ENCODE measurements around the gene EDEM3.
A peak's percentile ranks its signal among the peaks of the same experiment; 100 is the strongest.
"Not testable (repeated sequence)": the region's sequence is repeated elsewhere in the genome, so short reads cannot be mapped to it uniquely, and the experiment has no call there.

EDEM3 gene

DNA sequence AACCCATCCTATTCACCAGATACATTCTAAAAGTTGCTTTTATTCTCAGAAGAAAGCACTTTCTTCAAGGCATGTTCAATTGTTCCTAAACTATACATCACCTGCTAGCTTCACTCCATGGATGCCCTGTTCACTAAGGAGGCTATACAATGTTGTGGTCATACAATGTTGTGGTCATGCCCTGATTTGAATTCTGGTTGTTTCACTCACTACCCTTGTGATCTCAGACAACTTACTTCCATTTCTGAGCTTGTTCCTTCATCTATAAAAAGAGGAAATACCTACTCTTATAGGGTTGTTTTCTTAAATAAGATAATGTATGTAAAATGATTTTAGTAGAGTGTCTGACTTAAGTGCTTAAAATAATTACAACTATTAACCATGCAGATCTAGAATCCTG, 19.7 kb downstream of the EDEM3 start:
- no peak for DNase-seq (ENCODE audit: low spot score)

DNA sequence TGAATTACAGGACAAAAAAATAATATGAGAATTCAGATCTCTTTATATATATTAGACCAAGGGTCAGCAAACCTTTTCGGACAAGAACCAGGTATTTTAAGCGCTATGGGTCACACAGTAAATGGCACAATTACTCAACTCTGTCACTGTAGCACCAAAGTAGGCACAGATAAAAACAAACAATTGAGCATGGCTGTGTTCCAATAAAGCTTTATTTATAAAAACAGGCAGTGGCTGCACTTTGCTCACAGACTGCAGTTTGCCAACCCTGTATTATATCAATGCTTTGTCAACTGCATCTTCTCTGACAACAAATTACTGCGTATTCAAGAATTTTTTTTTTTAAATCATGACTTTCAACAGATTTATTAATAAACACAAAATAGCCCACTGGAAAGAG, 29.8 kb downstream of the EDEM3 start:
- DNase-seq (ENCODE audit: low spot score) = no peak

- DNase-seq (ENCODE audit: low spot score) = peak; percentile 7
Observed at GRCh38 chr1:184716158-184716557, 38.5 kb downstream of the EDEM3 start.

DNA sequence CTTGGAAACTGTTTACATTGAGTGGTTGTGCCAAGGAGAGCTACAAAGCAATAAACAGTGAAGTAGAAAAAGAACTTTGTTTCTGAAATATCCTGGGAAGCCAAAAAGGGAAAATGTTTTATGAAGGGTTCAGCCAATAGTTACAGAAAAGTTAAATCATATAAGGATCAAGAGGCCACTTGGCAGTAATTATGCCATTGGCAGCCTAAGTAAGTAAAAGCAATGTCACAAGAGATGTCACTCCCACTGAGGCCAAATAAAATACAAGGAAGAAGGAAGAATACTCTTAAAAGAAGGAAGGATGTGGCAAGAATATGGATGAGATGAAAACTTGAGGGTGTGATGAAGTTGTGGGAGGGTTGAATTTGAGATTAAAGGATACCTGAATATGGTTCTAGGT, 45.2 kb downstream of the EDEM3 start:
- DNase-seq (ENCODE audit: low spot score) = no peak

GRCh38 chr1:184708084-184708676, 46.5 kb downstream of the EDEM3 start:
- no peak for DNase-seq (ENCODE audit: low spot score)

- DNase-seq (ENCODE audit: low spot score) = no peak
Observed at GRCh38 chr1:184705271-184705670, 49.4 kb downstream of the EDEM3 start.

DNA sequence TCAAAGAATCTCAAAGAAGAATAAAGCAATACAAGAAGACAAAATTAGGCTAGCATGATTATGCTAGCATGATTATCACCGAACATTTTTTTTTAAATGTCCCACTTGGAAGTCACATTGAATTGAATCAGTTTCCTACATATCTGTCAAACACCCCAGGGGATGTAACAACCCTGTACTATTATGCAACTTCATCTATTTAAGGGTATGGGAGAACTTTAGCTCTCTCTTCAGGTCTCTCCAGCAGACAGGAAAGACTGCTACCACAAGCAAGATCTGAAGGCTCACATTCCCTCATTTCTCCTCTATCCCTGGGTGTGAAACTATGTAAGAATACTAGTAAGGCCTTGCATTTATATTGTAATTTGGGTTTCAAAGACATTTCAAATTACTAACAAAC, 52.8 kb downstream of the EDEM3 start:
- no peak for DNase-seq (ENCODE audit: low spot score)

- DNase-seq (ENCODE audit: low spot score) = no peak
Observed at GRCh38 chr1:184698969-184699368, 55.7 kb downstream of the EDEM3 start.

GRCh38 chr1:184698016-184698415, 56.6 kb downstream of the EDEM3 start:
- no peak for DNase-seq (ENCODE audit: low spot score)

DNA sequence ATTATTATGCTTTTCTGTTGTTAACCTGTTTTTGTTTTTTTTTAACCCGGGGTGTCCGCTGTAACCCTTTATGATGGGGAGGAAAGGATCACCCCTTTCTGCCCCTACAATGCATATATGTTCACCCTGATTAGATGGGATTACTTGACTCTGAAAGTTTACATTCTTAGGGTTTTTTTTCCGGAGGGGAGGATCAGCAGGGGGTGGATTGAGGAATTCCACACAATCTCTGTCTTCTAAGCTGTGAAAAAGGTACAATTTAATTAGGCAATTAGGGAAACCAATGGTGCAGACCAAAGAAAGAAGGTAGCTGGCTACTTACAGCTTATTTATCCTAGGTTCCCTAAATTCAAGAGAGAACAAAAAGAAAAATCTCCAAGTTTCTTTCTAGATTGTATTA, 58.3 kb downstream of the EDEM3 start:
- no peak for DNase-seq (ENCODE audit: low spot score)

DNA sequence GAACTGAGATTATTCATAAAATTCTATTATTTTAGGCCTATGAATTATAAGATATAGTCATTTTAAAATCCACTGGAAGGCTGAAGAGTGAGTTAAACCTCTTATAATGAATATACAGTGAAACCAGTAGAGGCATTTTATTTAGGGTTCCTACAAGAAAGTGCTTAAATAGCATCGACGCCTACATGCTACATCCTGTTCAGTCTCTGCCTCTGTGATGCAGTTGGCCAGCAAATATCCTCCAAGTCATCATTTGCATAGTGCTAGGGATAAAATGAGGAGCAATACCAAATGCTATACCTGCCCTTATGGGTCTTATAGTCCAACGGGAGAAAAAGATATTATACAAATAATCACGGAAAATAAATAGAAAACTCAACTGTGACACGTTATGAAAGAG, 59.6 kb downstream of the EDEM3 start:
- no peak for DNase-seq (ENCODE audit: low spot score)

- DNase-seq (ENCODE audit: low spot score) = no peak
Observed at GRCh38 chr1:184693011-184693410, 61.6 kb downstream of the EDEM3 start.

DNA sequence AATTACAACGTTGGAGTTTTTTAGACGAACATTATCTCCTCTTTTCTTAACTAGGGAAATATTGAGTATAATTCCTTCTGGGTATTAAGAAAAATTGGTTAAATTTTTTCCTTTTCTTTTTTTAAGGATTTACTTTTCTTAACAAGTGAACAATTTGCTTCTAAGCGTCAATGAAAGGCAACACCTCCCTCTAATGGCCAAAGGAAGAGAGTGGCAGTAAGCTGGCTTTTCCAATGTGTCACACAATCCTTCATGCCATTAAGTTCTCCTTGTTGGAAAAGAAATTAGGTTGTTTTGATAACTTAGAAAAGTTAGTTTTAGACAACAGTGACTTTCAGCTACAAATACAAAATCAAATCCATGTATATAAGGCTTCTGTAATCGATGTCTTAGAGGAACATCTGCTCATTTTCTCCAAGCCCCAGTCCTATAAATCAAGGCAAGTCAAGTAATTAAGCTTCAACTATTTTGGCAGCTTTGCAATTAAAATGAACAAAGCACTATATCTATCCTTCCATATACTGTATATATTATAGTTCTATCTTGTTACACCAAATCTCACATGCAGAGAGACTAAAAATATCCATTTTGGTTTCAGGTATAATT, 62.8 kb downstream of the EDEM3 start:
- DNase-seq (ENCODE audit: low spot score) = peak; percentile 56

DNA sequence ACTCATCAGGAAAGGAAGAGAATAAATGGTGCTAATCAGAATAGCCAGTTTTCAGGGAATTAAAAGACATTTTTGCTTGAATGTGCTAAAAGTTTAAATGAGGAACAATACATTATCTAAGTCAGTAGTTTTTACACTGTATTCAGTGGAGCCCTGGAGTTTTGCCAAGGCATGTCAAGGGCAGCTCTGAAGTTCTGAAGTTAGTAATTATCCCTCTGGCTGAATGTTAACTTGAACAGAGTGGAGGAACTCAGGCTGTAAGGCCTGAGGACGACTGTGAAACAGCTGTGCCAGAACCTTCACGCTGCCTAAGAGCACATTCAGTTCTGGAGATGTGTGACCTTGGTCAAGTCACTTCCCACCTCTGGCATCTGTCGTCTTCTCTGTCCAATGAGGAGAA, 68.1 kb downstream of the EDEM3 start:
- DNase-seq (ENCODE audit: low spot score) = no peak

- DNase-seq (ENCODE audit: low spot score) = no peak
Observed at GRCh38 chr1:184685116-184685515, 69.5 kb downstream of the EDEM3 start.

DNA sequence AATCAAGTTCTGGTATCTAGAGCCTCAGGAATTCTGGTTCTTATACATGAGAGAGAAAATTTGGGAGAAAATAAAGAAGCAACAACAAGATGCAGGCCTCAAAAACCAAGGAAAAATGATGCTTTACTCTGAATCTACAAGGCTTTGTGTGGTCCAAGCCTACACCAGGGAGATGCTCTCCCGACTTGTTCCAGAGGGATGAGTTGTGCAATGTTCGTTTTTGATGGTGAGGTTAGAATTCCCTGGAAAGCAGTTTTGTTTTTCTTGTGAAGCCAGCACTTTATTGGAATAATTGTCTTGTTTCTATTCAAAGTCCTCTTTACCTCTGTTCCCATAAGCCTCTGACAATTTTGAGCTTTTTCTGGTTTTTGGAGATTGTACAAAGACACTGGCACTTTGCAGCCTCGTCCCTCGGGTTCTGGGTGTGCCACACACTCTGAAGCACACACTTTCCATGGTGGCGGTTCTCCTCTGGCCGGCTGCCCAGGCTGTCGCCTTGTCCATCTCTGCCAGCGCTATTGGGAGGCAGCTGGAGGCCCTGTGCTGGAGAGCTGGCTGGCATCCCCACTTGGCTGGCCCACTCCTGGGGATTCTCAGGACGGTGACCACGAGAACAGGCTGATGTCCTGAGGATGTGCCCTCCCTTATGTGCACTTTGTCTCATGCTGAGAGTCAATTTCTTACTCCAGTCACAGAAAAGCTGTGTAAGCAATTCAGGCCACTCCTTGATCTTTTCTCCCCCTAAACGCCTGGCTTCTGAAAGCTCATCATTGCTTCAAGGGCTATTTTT, 70.2 kb downstream of the EDEM3 start:
- DNase-seq (ENCODE audit: low spot score) = peak; percentile 23

- DNase-seq (ENCODE audit: low spot score) = no peak
Observed at GRCh38 chr1:184682956-184683355, 71.7 kb downstream of the EDEM3 start.

DNA sequence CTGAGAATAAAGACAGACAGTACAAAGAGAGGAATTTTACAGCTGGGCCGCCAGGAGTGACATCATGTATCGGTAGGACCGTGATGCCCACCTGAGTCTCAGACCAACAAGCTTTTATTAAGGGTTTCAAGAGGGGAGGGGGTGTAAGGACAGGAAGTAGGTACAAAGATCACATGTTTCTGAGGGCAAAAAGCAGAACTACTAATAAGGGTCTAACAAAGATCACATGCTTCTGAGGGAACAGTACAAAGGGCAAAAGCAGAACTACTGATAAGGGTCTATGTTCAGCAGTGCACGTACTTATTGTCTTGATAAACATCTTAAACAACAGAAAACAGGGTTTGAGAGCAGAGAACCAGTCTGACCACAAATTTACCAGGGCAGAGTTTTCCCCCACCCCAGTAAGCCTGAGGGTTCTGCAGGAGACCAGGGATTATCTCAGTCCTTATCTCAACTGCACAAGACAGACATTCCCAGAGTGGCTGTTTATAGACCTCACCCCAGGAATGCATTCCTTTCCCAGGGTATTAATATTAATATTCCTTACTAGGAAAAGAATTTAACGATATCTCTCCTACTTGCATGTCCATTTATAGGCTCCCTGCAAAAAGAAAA, 73.9 kb downstream of the EDEM3 start:
- not testable (repeated sequence) for DNase-seq (ENCODE audit: low spot score)

DNA sequence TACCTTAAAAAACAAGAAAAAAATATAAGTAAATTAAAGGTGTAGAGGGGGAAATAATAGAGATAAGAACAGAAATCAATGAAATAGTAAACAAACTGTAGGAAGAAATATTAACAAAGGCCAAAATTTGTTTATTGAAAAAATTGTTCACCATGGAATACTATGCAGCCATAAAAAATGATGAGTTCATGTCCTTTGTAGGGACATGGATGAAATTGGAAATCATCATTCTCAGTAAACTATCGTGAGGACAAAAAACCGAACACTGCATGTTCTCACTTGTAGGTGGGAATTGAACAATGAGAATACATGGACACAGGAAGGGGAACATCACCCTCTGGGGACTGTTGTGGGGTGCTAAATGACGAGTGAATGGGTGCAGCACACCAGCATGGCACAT, 75.2 kb downstream of the EDEM3 start:
- DNase-seq (ENCODE audit: low spot score) = not testable (repeated sequence)

DNA sequence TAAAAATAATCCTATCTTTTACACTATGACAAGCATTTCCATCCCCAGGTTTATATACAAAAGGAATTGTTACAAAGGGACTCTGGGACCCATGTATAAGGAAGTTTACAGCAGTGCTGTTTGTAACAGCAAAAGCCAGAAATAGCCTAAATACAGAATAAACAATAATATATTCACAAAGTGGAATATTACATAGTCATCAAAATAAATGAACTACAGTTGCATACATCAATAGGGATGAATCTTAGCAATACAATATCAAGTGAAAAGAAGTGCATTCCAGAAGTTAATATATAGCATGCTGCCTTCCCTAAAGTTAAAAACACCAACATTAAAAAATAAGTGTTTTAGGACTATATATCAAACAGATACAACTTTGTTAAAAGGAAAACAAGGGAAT, 77.3 kb downstream of the EDEM3 start:
- no peak for DNase-seq (ENCODE audit: low spot score)

DNA sequence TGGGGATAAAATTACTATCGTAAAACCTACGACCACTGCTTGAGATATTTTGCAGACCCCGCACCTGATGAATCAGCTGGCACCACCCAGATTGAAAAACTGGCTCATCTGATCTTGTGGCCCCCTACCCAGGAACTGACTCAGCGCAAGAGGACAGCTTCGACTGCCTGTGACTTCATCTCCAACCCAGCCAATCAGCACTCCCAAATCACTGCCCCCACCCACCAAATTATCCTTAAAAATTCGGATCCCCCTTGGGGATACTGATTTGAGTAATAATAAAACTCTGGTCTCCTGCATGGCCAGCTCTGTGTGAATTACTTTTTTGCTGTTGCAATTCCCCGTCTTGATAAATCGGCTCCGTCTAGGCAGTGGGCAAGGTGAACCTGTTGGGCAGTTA, 81.4 kb downstream of the EDEM3 start:
- DNase-seq (ENCODE audit: low spot score) = no peak

DNA sequence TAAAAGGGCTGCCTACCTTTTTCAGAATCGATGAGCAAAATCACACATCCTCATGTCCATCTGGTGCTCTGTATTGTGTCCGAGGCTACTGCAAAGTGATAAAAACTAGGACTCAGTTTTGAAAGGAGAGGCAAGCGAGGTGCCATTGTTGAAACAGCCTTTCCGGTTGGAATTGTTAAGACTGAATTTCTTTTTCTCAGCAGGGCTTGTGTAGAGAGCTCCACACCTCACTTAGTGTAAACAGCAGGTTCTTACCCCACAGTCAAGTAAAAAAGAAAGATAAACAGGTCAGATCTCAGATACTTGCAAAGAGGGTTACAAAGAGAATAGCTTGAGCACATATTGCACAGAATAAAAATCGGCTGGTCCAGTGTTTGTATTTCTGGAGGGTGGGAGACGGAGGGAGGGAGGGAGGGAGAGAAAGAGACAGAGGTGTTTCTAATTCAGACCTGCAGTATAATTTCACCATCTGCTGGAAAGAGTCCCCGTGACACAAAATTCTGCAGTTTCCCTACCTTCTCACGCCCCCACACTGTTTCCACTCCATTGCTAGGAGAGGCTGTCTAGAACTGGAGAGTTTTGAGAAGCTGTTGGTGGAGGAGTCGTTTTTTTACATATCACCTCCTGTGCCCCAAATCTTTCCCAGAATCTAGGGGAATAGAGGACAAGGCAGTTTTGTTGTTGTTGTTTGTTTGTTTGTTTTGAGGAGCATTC, 82.5 kb downstream of the EDEM3 start:
- no peak for DNase-seq (ENCODE audit: low spot score)

Measured in GM03348 (cell line).